A549 (cell line): Measurements from ENCODE around the gene CCDC167.

Source experiments
- RARB ChIP-seq: fragments of 250-450 bp; sonication (Bioruptor Pico); IDR thresholded peaks from 2 replicates; pipeline ENCODE4 v1.8.0; 2021; ENCODE audit warnings: mild to moderate bottlenecking, moderate library complexity
- REST ChIP-seq: fragments of 200-600 bp; sonication (generic); IDR thresholded peaks from 2 replicates; pipeline ENCODE4 v1.6.1; 2016; ENCODE audit warnings: antibody characterized with exemption, mild to moderate bottlenecking, moderate library complexity
- TF ChIP-seq, protein P1 (sequence below): fragments of >200 bp; sonication (Bioruptor Twin); formaldehyde crosslinking; IDR thresholded peaks from 3 replicates; pipeline ENCODE4 v1.5.1; 2016

DNA sequence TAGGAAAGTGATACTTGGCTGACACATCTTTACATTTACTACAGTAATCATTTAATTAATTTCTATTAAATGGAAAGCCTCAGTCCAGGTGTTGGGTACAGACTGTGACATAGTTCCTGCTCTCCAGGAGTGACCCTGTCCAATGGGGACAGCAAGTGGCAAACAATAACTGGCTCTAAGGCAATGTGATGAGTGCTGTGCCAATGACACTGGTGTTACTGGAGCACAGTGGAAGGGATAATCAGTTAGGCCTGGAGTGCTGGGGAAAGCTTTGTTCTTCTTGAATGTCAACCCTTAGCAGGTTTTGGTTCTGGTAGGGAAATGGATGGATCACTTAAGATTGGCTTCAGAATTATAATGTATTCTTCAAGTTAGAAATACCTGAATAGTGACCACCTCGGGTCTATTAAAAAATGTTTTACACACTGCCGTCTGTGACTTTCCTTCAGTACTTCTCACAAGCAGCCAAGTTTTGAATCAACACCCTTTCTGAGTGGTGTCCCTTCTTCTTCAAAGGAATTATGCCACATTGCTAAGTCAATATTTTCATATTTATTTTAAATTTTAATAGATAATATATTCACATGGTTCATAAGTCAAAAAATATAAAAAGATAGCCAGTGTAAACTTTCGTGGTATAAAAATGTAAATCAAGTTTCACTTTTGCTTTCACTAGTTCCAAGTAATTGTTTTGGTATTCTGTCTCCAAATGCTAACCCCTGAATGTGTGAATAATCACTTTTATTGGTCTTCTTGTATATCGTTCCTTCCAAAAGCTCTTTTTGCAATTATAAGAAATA, 57.1 kb downstream of the CCDC167 start:
- TF ChIP-seq, protein P1, sequence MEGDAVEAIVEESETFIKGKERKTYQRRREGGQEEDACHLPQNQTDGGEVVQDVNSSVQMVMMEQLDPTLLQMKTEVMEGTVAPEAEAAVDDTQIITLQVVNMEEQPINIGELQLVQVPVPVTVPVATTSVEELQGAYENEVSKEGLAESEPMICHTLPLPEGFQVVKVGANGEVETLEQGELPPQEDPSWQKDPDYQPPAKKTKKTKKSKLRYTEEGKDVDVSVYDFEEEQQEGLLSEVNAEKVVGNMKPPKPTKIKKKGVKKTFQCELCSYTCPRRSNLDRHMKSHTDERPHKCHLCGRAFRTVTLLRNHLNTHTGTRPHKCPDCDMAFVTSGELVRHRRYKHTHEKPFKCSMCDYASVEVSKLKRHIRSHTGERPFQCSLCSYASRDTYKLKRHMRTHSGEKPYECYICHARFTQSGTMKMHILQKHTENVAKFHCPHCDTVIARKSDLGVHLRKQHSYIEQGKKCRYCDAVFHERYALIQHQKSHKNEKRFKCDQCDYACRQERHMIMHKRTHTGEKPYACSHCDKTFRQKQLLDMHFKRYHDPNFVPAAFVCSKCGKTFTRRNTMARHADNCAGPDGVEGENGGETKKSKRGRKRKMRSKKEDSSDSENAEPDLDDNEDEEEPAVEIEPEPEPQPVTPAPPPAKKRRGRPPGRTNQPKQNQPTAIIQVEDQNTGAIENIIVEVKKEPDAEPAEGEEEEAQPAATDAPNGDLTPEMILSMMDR: no peak
- TF ChIP-seq RARB (CRISPR knock-in tag) (no peak), REST (no peak)
